HepG2 (cell line): ENCODE data around the gene EPM2A. TPM values are rescaled to one million over a fixed set of nuclear protein-coding genes. Genes with fewer than 3 reads are reported as not detected.

Experiments
- ATM ChIP-seq: fragments of 450-650 bp; IDR thresholded peaks from 2 replicates; pipeline ENCODE4 v1.7.1; 2017; ENCODE audit warnings: mild to moderate bottlenecking, borderline replicate concordance
- DRAP1 ChIP-seq: IDR thresholded peaks from 2 replicates; pipeline ENCODE4 v1.6.1; 2016; ENCODE audit warnings: missing genetic modification reagents, missing compliant biosample characterization
- E2F2 ChIP-seq: sonication (generic); formaldehyde crosslinking; IDR thresholded peaks from 2 replicates; pipeline ENCODE4 v1.4.0; 2020; ENCODE audit warnings: missing genetic modification reagents, borderline replicate concordance
- FOXJ3 ChIP-seq: sonication (generic); formaldehyde crosslinking; IDR thresholded peaks from 2 replicates; pipeline ENCODE4 v1.4.0; 2020; ENCODE audit warnings: missing genetic modification reagents, mild to moderate bottlenecking, borderline replicate concordance
- NFATC3 ChIP-seq: sonication (generic); formaldehyde crosslinking; IDR thresholded peaks from 2 replicates; pipeline ENCODE4 v1.5.1; 2020; ENCODE audit warnings: mild to moderate bottlenecking, missing genetic modification reagents
- PAF1 ChIP-seq: IDR thresholded peaks from 2 replicates; pipeline ENCODE4 v1.6.1; 2016; ENCODE audit warnings: missing genetic modification reagents, missing compliant biosample characterization
- ZMYM3 ChIP-seq: sonication (generic); formaldehyde crosslinking; IDR thresholded peaks from 2 replicates; pipeline ENCODE4 v1.5.1; 2020; ENCODE audit warnings: mild to moderate bottlenecking, missing genetic modification reagents
- ZNF136 ChIP-seq: sonication (generic); formaldehyde crosslinking; IDR thresholded peaks from 2 replicates; pipeline ENCODE4 v1.8.1; 2022; ENCODE audit warnings: low read depth, mild to moderate bottlenecking, moderate library complexity, missing genetic modification reagents
- ZNF350 ChIP-seq: sonication (generic); formaldehyde crosslinking; IDR thresholded peaks from 2 replicates; pipeline ENCODE4 v1.4.0; 2020; ENCODE audit warnings: mild to moderate bottlenecking, low read depth, missing genetic modification reagents, borderline replicate concordance
- ZNF761 ChIP-seq: sonication (generic); formaldehyde crosslinking; conservative IDR thresholded peaks from 2 replicates; pipeline ENCODE4 v1.4.0; 2020; ENCODE audit warnings: mild to moderate bottlenecking, missing genetic modification reagents
- polyA plus RNA-seq, 8 experiments: library from polyadenylated mRNA; depleted of rRNA in 3 of 8; stranded (reverse) in 7 of 8; unstranded in 1 of 8; fragments of >200 nt; fragmentation: Illumina TruSeq in 4 of 8; extraction: Trizol in 4 of 8; gene quantifications; 2 replicates each; pipeline versions ENCODE4 v1.2.1 to v1.2.3, GENCODE V29; 2011 to 2016; ENCODE audit warnings: low read depth in 4 of 8, missing spikeins in 1 of 8, mixed read lengths in 1 of 8; ENCODE audit not compliant: insufficient read depth in 1 of 8
- total RNA-seq, 5 experiments: library from RNA; depleted of rRNA; stranded (reverse); fragments of >200 nt; fragmentation: Illumina TruSeq; extraction: Trizol; gene quantifications; 2 replicates each; pipeline ENCODE4 v1.2.3, GENCODE V29; 2016; ENCODE audit warnings: low read depth in 1 of 5
- TF ChIP-seq, protein P1 (sequence below): sonication (generic); formaldehyde crosslinking; IDR thresholded peaks from 2 replicates; pipeline ENCODE4 v1.5.1; 2020; ENCODE audit warnings: mild to moderate bottlenecking, missing genetic modification reagents, moderate library complexity
- TF ChIP-seq, protein P2 (sequence below): IDR thresholded peaks from 2 replicates; pipeline ENCODE4 v1.6.1; 2016; ENCODE audit warnings: low read depth, missing genetic modification reagents, missing compliant biosample characterization
- TF ChIP-seq, protein P3 (sequence below): fragments of 450-650 bp; IDR thresholded peaks from 2 replicates; pipeline ENCODE4 v1.6.1; 2017

Gene EPM2A
- total and polyA plus RNA-seq, 2 of the 13 experiments (the other 11 are each of a cell fraction or from before 2014, with no cell fraction given) = 4.6 to 9.2 TPM

DNA sequence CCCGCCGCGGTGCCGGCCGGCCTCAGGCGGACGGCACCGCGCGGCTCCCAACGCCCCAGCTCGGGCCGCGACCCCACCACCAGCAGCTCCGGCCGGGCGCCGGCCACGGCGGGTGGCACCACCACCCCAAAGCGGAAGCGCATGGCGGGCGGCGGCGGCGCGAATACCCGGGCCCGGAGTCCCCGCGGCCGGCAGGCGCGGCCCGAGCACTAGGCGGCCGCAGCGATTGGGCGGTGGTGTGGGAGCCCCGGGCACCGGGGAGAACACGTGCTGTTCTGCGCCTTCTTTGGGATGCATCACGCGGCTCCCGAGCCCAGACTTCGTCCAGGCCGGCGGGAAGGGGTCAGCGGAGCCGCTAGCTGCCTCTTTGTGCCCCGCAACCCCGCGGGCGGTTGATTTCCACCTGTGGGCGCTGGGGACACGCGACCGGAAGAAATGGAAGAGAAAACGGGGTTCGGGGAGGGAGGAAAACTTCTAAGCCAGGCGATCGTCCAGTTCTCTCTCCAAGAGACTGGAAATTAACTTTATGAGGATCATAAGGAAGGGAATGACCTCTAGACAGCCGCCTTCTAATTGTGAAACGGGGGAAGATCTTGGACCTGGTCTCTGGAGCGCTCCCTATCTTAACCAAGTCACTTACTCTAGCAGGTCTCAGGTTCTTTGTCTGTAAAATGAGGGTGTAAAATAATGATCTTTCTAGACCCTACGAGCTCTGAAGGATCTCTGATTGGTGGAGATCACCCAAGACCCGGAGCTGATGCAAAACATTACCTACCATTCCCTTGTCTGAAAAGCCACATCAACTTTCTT, at the start of gene EPM2A (continued):
- TF ChIP-seq ATM (no peak), ZNF136 (CRISPR knock-in tag) (no peak), PAF1 (CRISPR knock-in tag) (no peak), ZNF761 (CRISPR knock-in tag) (peak; percentile 73; the same call in 1 of the 2 replicates), ZMYM3 (CRISPR knock-in tag) (peak; percentile 14; the same call in 1 of the 2 replicates), FOXJ3 (0 out of 2 replicates have a peak, but pooled peaks have one; percentile 50), E2F2 (CRISPR knock-in tag) (peak; percentile 97; the same call in 1 of the 2 replicates), NFATC3 (peak; percentile 94; the same call in 1 of the 2 replicates), ZNF350 (CRISPR knock-in tag) (no peak; the same call in 1 of the 2 replicates), DRAP1 (CRISPR knock-in tag) (no peak)
- TF ChIP-seq, protein P1, sequence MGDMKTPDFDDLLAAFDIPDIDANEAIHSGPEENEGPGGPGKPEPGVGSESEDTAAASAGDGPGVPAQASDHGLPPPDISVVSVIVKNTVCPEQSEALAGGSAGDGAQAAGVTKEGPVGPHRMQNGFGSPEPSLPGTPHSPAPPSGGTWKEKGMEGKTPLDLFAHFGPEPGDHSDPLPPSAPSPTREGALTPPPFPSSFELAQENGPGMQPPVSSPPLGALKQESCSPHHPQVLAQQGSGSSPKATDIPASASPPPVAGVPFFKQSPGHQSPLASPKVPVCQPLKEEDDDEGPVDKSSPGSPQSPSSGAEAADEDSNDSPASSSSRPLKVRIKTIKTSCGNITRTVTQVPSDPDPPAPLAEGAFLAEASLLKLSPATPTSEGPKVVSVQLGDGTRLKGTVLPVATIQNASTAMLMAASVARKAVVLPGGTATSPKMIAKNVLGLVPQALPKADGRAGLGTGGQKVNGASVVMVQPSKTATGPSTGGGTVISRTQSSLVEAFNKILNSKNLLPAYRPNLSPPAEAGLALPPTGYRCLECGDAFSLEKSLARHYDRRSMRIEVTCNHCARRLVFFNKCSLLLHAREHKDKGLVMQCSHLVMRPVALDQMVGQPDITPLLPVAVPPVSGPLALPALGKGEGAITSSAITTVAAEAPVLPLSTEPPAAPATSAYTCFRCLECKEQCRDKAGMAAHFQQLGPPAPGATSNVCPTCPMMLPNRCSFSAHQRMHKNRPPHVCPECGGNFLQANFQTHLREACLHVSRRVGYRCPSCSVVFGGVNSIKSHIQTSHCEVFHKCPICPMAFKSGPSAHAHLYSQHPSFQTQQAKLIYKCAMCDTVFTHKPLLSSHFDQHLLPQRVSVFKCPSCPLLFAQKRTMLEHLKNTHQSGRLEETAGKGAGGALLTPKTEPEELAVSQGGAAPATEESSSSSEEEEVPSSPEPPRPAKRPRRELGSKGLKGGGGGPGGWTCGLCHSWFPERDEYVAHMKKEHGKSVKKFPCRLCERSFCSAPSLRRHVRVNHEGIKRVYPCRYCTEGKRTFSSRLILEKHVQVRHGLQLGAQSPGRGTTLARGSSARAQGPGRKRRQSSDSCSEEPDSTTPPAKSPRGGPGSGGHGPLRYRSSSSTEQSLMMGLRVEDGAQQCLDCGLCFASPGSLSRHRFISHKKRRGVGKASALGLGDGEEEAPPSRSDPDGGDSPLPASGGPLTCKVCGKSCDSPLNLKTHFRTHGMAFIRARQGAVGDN (CRISPR knock-in tag) = peak; percentile 91
- TF ChIP-seq, protein P2, sequence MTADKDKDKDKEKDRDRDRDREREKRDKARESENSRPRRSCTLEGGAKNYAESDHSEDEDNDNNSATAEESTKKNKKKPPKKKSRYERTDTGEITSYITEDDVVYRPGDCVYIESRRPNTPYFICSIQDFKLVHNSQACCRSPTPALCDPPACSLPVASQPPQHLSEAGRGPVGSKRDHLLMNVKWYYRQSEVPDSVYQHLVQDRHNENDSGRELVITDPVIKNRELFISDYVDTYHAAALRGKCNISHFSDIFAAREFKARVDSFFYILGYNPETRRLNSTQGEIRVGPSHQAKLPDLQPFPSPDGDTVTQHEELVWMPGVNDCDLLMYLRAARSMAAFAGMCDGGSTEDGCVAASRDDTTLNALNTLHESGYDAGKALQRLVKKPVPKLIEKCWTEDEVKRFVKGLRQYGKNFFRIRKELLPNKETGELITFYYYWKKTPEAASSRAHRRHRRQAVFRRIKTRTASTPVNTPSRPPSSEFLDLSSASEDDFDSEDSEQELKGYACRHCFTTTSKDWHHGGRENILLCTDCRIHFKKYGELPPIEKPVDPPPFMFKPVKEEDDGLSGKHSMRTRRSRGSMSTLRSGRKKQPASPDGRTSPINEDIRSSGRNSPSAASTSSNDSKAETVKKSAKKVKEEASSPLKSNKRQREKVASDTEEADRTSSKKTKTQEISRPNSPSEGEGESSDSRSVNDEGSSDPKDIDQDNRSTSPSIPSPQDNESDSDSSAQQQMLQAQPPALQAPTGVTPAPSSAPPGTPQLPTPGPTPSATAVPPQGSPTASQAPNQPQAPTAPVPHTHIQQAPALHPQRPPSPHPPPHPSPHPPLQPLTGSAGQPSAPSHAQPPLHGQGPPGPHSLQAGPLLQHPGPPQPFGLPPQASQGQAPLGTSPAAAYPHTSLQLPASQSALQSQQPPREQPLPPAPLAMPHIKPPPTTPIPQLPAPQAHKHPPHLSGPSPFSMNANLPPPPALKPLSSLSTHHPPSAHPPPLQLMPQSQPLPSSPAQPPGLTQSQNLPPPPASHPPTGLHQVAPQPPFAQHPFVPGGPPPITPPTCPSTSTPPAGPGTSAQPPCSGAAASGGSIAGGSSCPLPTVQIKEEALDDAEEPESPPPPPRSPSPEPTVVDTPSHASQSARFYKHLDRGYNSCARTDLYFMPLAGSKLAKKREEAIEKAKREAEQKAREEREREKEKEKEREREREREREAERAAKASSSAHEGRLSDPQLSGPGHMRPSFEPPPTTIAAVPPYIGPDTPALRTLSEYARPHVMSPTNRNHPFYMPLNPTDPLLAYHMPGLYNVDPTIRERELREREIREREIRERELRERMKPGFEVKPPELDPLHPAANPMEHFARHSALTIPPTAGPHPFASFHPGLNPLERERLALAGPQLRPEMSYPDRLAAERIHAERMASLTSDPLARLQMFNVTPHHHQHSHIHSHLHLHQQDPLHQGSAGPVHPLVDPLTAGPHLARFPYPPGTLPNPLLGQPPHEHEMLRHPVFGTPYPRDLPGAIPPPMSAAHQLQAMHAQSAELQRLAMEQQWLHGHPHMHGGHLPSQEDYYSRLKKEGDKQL (CRISPR knock-in tag) = peak; percentile 58; the same call in 1 of the 2 replicates
- TF ChIP-seq, protein P3, sequence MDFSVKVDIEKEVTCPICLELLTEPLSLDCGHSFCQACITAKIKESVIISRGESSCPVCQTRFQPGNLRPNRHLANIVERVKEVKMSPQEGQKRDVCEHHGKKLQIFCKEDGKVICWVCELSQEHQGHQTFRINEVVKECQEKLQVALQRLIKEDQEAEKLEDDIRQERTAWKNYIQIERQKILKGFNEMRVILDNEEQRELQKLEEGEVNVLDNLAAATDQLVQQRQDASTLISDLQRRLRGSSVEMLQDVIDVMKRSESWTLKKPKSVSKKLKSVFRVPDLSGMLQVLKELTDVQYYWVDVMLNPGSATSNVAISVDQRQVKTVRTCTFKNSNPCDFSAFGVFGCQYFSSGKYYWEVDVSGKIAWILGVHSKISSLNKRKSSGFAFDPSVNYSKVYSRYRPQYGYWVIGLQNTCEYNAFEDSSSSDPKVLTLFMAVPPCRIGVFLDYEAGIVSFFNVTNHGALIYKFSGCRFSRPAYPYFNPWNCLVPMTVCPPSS = no peak
